Effector memory CD8-positive, alpha-beta T cell (primary cell): ENCODE measurements around the gene UBC.

Source experiments
- ATAC-seq: fragments of 150-1000 bp; cut with Tn5 transposase; replicated peaks from 2 replicates; pipeline ENCODE4 v1.10.0; 2021; ENCODE audit warnings: mild to moderate bottlenecking, moderate library complexity
- DNase-seq, 3 experiments: peaks; one replicate each; pipeline ENCODE4 v3.0.0; 2021
- H3K27ac Mint-ChIP-seq, 2 donors: one replicate each; pipeline ENCODE4 v1.8.0; 2022; ENCODE audit warnings: mild to moderate bottlenecking in 2 of 2, mixed read lengths in 2 of 2, moderate library complexity in 2 of 2
- H3K27me3 Mint-ChIP-seq, 2 donors: one replicate each; pipeline ENCODE4 v1.8.0; 2022; ENCODE audit warnings: mixed read lengths in 2 of 2
- H3K36me3 Mint-ChIP-seq: one replicate; pipeline ENCODE4 v1.8.0; 2022; ENCODE audit warnings: mild to moderate bottlenecking, moderate library complexity, mixed read lengths; ENCODE audit not compliant: insufficient read depth
- H3K4me1 Mint-ChIP-seq, 2 donors: one replicate each; pipeline ENCODE4 v1.8.0; 2022; ENCODE audit warnings: low read depth in 2 of 2, mixed read lengths in 2 of 2
- H3K4me3 Mint-ChIP-seq, 2 donors: one replicate each; pipeline ENCODE4 v1.8.0; 2022; ENCODE audit warnings: mild to moderate bottlenecking in 2 of 2, mixed read lengths in 2 of 2, moderate library complexity in 2 of 2
- H3K9me3 Mint-ChIP-seq, 2 donors: one replicate each; pipeline ENCODE4 v1.8.0; 2022; ENCODE audit warnings: mixed read lengths in 2 of 2
- total RNA-seq, 9 experiments: gene quantifications; one replicate each; lab custom pipeline; 2026; lab: John Stamatoyannopoulos, UW

Gene UBC
- 636 to 1,920 (median 1,027) reads per million in 9 experiments for total RNA-seq

- Mint-ChIP-seq H3K4me3 (peak within 1 kb of the TSS; percentile 98 to 99), H3K27me3 (no peaks in the 10 kb centered on the region), H3K27ac (peak within 1 kb of the TSS; percentile 100), H3K9me3 (no peaks in the 10 kb centered on the region), H3K4me1 (peaks cover 67 to 69% of the 10 kb centered on the region in 2 donors), H3K36me3 (peaks cover 79% of the 10 kb centered on the region)
- peak; percentile 90 to 92 (median 91) for DNase-seq
- peak; percentile 43 for ATAC-seq
Measured at GRCh38 chr12:124914392-124915238, at the start of gene UBC. TSS of gene UBC (minus strand) at chr12:124914650. CDS start at chr12:124913771, 879 bp downstream.

GRCh38 chr12:124963211-124963610, 48.8 kb upstream of the UBC start:
- no peaks in the 10 kb centered on the region for H3K27me3 Mint-ChIP-seq
- H3K27ac Mint-ChIP-seq: no peak overlapping the region
- no peak overlapping the region for H3K4me3 Mint-ChIP-seq
- H3K36me3 Mint-ChIP-seq: peaks cover 92% of the 10 kb centered on the region
- H3K9me3 Mint-ChIP-seq: no peaks in the 10 kb centered on the region
- DNase-seq (no peak), ATAC-seq (no peak)
- H3K4me1 Mint-ChIP-seq: no peaks in the 10 kb centered on the region

GRCh38 chr12:124961055-124961454, 46.6 kb upstream of the UBC start:
- Mint-ChIP-seq H3K9me3 (no peaks in the 10 kb centered on the region), H3K27ac (no peak overlapping the region), H3K4me3 (no peak overlapping the region), H3K36me3 (peaks cover 85% of the 10 kb centered on the region), H3K27me3 (no peaks in the 10 kb centered on the region), H3K4me1 (no peaks in the 10 kb centered on the region)
- DNase-seq (no peak), ATAC-seq (no peak)

GRCh38 chr12:124956571-124956970, 42.1 kb upstream of the UBC start:
- no peak overlapping the region for H3K27ac Mint-ChIP-seq
- H3K4me3 Mint-ChIP-seq: no peak overlapping the region
- ATAC-seq (no peak), DNase-seq (no peak)
- no peaks in the 10 kb centered on the region for H3K9me3 Mint-ChIP-seq
- H3K4me1 Mint-ChIP-seq: no peaks in the 10 kb centered on the region
- H3K36me3 Mint-ChIP-seq: peaks cover 54% of the 10 kb centered on the region
- no peaks in the 10 kb centered on the region for H3K27me3 Mint-ChIP-seq

- no peak for DNase-seq
- H3K4me1 Mint-ChIP-seq: no peaks in the 10 kb centered on the region
- no peak overlapping the region for H3K4me3 Mint-ChIP-seq
- no peaks in the 10 kb centered on the region for H3K9me3 Mint-ChIP-seq
- H3K36me3 Mint-ChIP-seq: peaks cover 44% of the 10 kb centered on the region
- ATAC-seq: no peak
- no peak overlapping the region for H3K27ac Mint-ChIP-seq
- H3K27me3 Mint-ChIP-seq: no peaks in the 10 kb centered on the region
Measured at GRCh38 chr12:124954771-124955170, 40.3 kb upstream of the UBC start.

GRCh38 chr12:124953689-124954405, 39.4 kb upstream of the UBC start:
- H3K36me3 Mint-ChIP-seq: peaks cover 40% of the 10 kb centered on the region
- no peaks in the 10 kb centered on the region for H3K27me3 Mint-ChIP-seq
- no peak for DNase-seq
- H3K4me3 Mint-ChIP-seq: no peak overlapping the region
- H3K27ac Mint-ChIP-seq: no peak overlapping the region
- no peak for ATAC-seq
- no peaks in the 10 kb centered on the region for H3K4me1 Mint-ChIP-seq
- H3K9me3 Mint-ChIP-seq: no peaks in the 10 kb centered on the region

GRCh38 chr12:124952801-124953200, 38.4 kb upstream of the UBC start:
- H3K36me3 Mint-ChIP-seq: peaks cover 39% of the 10 kb centered on the region
- no peaks in the 10 kb centered on the region for H3K9me3 Mint-ChIP-seq
- H3K27me3 Mint-ChIP-seq: no peaks in the 10 kb centered on the region
- DNase-seq: no peak
- H3K27ac Mint-ChIP-seq: no peak overlapping the region
- ATAC-seq: no peak
- H3K4me3 Mint-ChIP-seq: no peak overlapping the region
- H3K4me1 Mint-ChIP-seq: no peaks in the 10 kb centered on the region

- H3K4me3 Mint-ChIP-seq: no peak overlapping the region
- ATAC-seq (no peak), DNase-seq (no peak)
- no peaks in the 10 kb centered on the region for H3K27me3 Mint-ChIP-seq
- H3K36me3 Mint-ChIP-seq: peaks cover 37% of the 10 kb centered on the region
- H3K4me1 Mint-ChIP-seq: no peaks in the 10 kb centered on the region
- no peak overlapping the region for H3K27ac Mint-ChIP-seq
- H3K9me3 Mint-ChIP-seq: no peaks in the 10 kb centered on the region
Measured at GRCh38 chr12:124952295-124952694, 37.8 kb upstream of the UBC start.

GRCh38 chr12:124949779-124950728, 35.6 kb upstream of the UBC start:
- H3K4me3 Mint-ChIP-seq: no peak overlapping the region
- H3K9me3 Mint-ChIP-seq: no peaks in the 10 kb centered on the region
- H3K27me3 Mint-ChIP-seq: no peaks in the 10 kb centered on the region
- peaks cover 0 to 3% of the 10 kb centered on the region in 2 donors for H3K4me1 Mint-ChIP-seq
- H3K36me3 Mint-ChIP-seq: peaks cover 36% of the 10 kb centered on the region
- no peak for ATAC-seq
- DNase-seq: no peak
- no peak overlapping the region for H3K27ac Mint-ChIP-seq

- no peak for DNase-seq
- Mint-ChIP-seq H3K27ac (peak overlapping the region in 1 of 2 donors; percentile 20), H3K9me3 (no peaks in the 10 kb centered on the region), H3K4me1 (peaks cover 0 to 3% of the 10 kb centered on the region in 2 donors), H3K4me3 (no peak overlapping the region), H3K27me3 (no peaks in the 10 kb centered on the region), H3K36me3 (peaks cover 28% of the 10 kb centered on the region)
- no peak for ATAC-seq
Measured at GRCh38 chr12:124949066-124949465, 34.6 kb upstream of the UBC start.

GRCh38 chr12:124947561-124948398, 33.3 kb upstream of the UBC start:
- no peaks in the 10 kb centered on the region for H3K9me3 Mint-ChIP-seq
- no peak for DNase-seq
- H3K4me1 Mint-ChIP-seq: peaks cover 0 to 3% of the 10 kb centered on the region in 2 donors
- H3K4me3 Mint-ChIP-seq: no peak overlapping the region
- ATAC-seq: no peak
- peaks cover 33% of the 10 kb centered on the region for H3K36me3 Mint-ChIP-seq
- no peak overlapping the region for H3K27ac Mint-ChIP-seq
- no peaks in the 10 kb centered on the region for H3K27me3 Mint-ChIP-seq

GRCh38 chr12:124947013-124947412, 32.6 kb upstream of the UBC start:
- no peak overlapping the region for H3K27ac Mint-ChIP-seq
- peaks cover 33% of the 10 kb centered on the region for H3K36me3 Mint-ChIP-seq
- H3K9me3 Mint-ChIP-seq: no peaks in the 10 kb centered on the region
- H3K4me1 Mint-ChIP-seq: peaks cover 0 to 3% of the 10 kb centered on the region in 2 donors
- no peak overlapping the region for H3K4me3 Mint-ChIP-seq
- ATAC-seq (no peak), DNase-seq (no peak)
- no peaks in the 10 kb centered on the region for H3K27me3 Mint-ChIP-seq
